B cell (primary cell): ENCODE measurements around the gene RIMBP2. TPM values are rescaled to one million over a fixed set of nuclear protein-coding genes. Genes with fewer than 3 reads are reported as not detected.

Source experiments
- ATAC-seq: fragments of 200-7000 bp; cut with Tn5 transposase; one replicate; pipeline ENCODE4 v1.10.0; 2021; ENCODE audit warnings: low read depth, mild to moderate bottlenecking, moderate number of reproducible peaks, moderate library complexity
- CTCF ChIA-PET: fragments of 350-600 bp; sonication (Branson Sonifier 250); formaldehyde crosslinking; loops from one replicate; lab custom pipeline; 2021; ENCODE audit warnings: antibody characterized with exemption, inconsistent platforms; lab: Charles Lee
- POLR2A ChIA-PET: fragments of 350-600 bp; sonication (Branson Sonifier 250); formaldehyde crosslinking; loops from one replicate; lab custom pipeline; 2021; ENCODE audit warnings: antibody characterized with exemption; lab: Charles Lee
- DNase-seq: peaks from one replicate; pipeline ENCODE4 v3.0.0; 2013
- H2AFZ ChIP-seq: 2 replicates; pipeline ENCODE4 v1.6.1; 2012; ENCODE audit warnings: mild to moderate bottlenecking, low read depth, low read length; ENCODE audit not compliant: insufficient read depth, poor library complexity, severe bottlenecking
- H3K27ac ChIP-seq, 2 donors: 1 replicate in 1 of 2; 2 replicates in 1 of 2; pipeline ENCODE4 v1.5.1; 2012 to 2013; ENCODE audit warnings: low read length in 2 of 2, mild to moderate bottlenecking in 2 of 2, moderate library complexity in 1 of 2
- H3K27me3 ChIP-seq, 4 experiments: fragments of 200-600 bp in 1 of 4; sonication (generic) in 1 of 4; replicated peaks in 1 of 4; 1 replicate in 2 of 4; 2 replicates in 2 of 4; pipeline versions ENCODE4 v1.6.1 to v1.7.0; 2013 to 2016; ENCODE audit warnings: low read length in 3 of 4, mild to moderate bottlenecking in 2 of 4, mixed read lengths in 1 of 4, moderate library complexity in 1 of 4; ENCODE audit not compliant: insufficient read depth in 4 of 4, control insufficient read depth in 3 of 4; ENCODE audit errors: control extremely low read depth in 1 of 4
- H3K36me3 ChIP-seq, 2 experiments: replicated peaks in 1 of 2; 1 replicate in 1 of 2; 2 replicates in 1 of 2; pipeline versions ENCODE4 v1.6.1 to v1.7.1; 2013; ENCODE audit warnings: low read length in 1 of 2; ENCODE audit not compliant: insufficient read depth in 2 of 2, control insufficient read depth in 1 of 2; ENCODE audit errors: control extremely low read depth in 1 of 2, extremely low read depth in 1 of 2
- H3K4me1 ChIP-seq, 2 donors: fragments of 200-600 bp in 1 of 2; sonication (generic) in 1 of 2; 1 replicate in 1 of 2; 2 replicates in 1 of 2; pipeline versions ENCODE4 v1.5.1 to v1.6.1; 2013 to 2017; ENCODE audit warnings: low read length in 2 of 2; ENCODE audit not compliant: control insufficient read depth in 2 of 2, insufficient read depth in 2 of 2
- H3K4me2 ChIP-seq: replicated peaks from 2 replicates; pipeline ENCODE3; 2012; ENCODE audit warnings: mild to moderate bottlenecking, low read depth, low read length; ENCODE audit not compliant: poor library complexity, severe bottlenecking
- H3K4me3 ChIP-seq, 5 experiments: fragments of 200-600 bp in 1 of 5; sonication (generic) in 1 of 5; 1 replicate in 3 of 5; 2 replicates in 2 of 5; pipeline versions ENCODE4 v1.5.1 to v1.7.0; 2011 to 2016; ENCODE audit warnings: low read length in 4 of 5, mild to moderate bottlenecking in 4 of 5, low read depth in 2 of 5, control low read depth in 1 of 5, moderate library complexity in 1 of 5; ENCODE audit not compliant: insufficient read depth in 1 of 5; ENCODE audit errors: control extremely low read depth in 1 of 5, extremely low read depth in 1 of 5
- H3K79me2 ChIP-seq: fragments of 200-600 bp; sonication (generic); one replicate; pipeline ENCODE4 v1.6.0; 2016; ENCODE audit warnings: low read length; ENCODE audit not compliant: control insufficient read depth, insufficient read depth
- H3K9ac ChIP-seq: fragments of 200-600 bp; sonication (generic); 2 replicates; pipeline ENCODE4 v1.6.1; 2017; ENCODE audit warnings: mild to moderate bottlenecking, low read length, moderate library complexity
- H3K9me3 ChIP-seq, 3 donors: one replicate each; pipeline versions ENCODE4 v1.6.1 to v1.7.1; 2013; ENCODE audit warnings: low read length in 2 of 3; ENCODE audit not compliant: control insufficient read depth in 2 of 3, insufficient read depth in 1 of 3; ENCODE audit errors: control extremely low read depth in 1 of 3
- H4K20me1 ChIP-seq: 2 replicates; pipeline ENCODE4 v1.6.0; 2012; ENCODE audit warnings: mild to moderate bottlenecking, low read length; ENCODE audit not compliant: insufficient read depth, control insufficient read depth, poor library complexity, severe bottlenecking
- H3K27ac Mint-ChIP-seq: one replicate; pipeline ENCODE4 v1.8.0; 2021; ENCODE audit warnings: mixed read lengths
- H3K27me3 Mint-ChIP-seq: one replicate; pipeline ENCODE4 v1.8.0; 2021; ENCODE audit warnings: mixed read lengths
- H3K4me1 Mint-ChIP-seq: one replicate; pipeline ENCODE4 v1.8.0; 2021; ENCODE audit warnings: mixed read lengths
- H3K4me3 Mint-ChIP-seq: one replicate; pipeline ENCODE4 v1.8.0; 2021; ENCODE audit warnings: mixed read lengths
- H3K9me3 Mint-ChIP-seq: one replicate; pipeline ENCODE4 v1.8.0; 2022; ENCODE audit warnings: mixed read lengths; ENCODE audit not compliant: insufficient read depth
- EZH2 ChIP-seq: IDR thresholded peaks from 2 replicates; pipeline ENCODE4 v1.6.1; 2012; ENCODE audit warnings: borderline replicate concordance, low read depth, mild to moderate bottlenecking, moderate library complexity, low read length; ENCODE audit not compliant: insufficient read depth, poor library complexity, severe bottlenecking
- WGBS: methylation state at CpG from one replicate; pipeline ENCODE4 v1.1.5; 2013; ENCODE audit warnings: missing lambda C conversion rate; ENCODE audit not compliant: insufficient coverage; 5-methylcytosine and 5-hydroxymethylcytosine counted together
- intact Hi-C: fragments of 100-400 bp; cut with micrococcal nuclease; formaldehyde crosslinking; loops from one replicate; pipeline ENCODE4 v1.10.0; 2022
- polyA plus RNA-seq: library from polyadenylated mRNA; depleted of rRNA; stranded (reverse); fragments of >200 nt; gene quantifications from 2 replicates; pipeline ENCODE4 v1.2.3, GENCODE V29; 2012
- total RNA-seq, 2 donors: library from RNA; stranded (reverse); fragments of 120-200 nt in 1 of 2; gene quantifications; 1 replicate in 1 of 2; 2 replicates in 1 of 2; pipeline versions ENCODE4 v1.2.3 to v1.2.4, GENCODE V29; 2013 to 2022
- TF ChIP-seq, protein P1 (sequence below): fragments of 200-600 bp; IDR thresholded peaks from one replicate; pipeline ENCODE4 v1.8.0; 2022; ENCODE audit warnings: antibody characterized with exemption, mild to moderate bottlenecking

The RIMBP2 gene
- total and polyA plus RNA-seq, 2 donors (not counting 1 experiment from before 2014, with no cell fraction given), result not detected

DNA sequence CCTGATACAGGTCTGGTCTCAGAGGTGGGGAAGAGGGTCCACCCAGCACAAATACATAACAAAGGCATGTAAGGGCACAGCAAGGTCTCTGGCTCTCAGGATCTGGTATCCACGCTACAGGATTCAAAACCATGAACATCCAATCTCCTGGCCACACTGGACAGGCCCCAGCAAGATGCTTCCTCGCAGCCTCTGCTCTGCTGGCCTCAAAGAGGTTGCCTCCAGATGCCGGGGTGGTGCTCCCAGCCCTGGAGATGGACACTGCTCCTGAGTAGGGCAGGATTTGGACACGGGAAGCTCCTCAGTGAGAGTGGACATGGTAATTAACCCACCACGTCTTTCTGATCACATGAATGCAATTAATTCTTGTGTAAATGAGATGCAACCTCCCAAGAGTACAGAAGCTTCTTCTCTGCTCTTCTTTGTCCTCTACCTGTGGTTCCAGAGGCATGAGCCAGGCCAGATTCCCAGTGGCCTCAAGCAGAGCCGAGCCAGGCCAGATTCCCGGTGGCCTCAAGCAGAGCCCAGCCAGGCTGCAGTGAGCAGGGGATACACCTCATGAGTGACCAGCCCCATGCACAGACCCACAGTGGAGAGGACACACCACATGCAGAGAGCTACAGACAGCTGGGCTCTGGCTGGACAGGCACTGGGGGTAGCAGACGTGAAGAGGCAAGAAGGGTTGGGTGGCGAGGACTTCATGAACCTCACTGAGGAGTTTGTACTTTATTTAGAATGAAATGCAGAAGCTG lies 192.1 kb downstream of the RIMBP2 start:
- Mint-ChIP-seq H3K9me3 (peaks cover 2% of the 10 kb centered on the region), H3K27ac (no peak overlapping the region), H3K4me1 (no peaks in the 10 kb centered on the region), H3K27me3 (peaks cover 4% of the 10 kb centered on the region), H3K4me3 (no peak overlapping the region)
- no peaks in the 10 kb centered on the region for H3K79me2 ChIP-seq
- 73% methylated on average over 7 of the region's 9 CpGs for WGBS
- POLR2A ChIA-PET, result no interaction called here
- no peak overlapping the region for H3K4me3 ChIP-seq
- H3K9ac ChIP-seq, result no peak overlapping the region
- H3K9me3 ChIP-seq, result peaks cover 0 to 11% (median 0%) of the 10 kb centered on the region in 3 donors
- TF ChIP-seq, protein P1, sequence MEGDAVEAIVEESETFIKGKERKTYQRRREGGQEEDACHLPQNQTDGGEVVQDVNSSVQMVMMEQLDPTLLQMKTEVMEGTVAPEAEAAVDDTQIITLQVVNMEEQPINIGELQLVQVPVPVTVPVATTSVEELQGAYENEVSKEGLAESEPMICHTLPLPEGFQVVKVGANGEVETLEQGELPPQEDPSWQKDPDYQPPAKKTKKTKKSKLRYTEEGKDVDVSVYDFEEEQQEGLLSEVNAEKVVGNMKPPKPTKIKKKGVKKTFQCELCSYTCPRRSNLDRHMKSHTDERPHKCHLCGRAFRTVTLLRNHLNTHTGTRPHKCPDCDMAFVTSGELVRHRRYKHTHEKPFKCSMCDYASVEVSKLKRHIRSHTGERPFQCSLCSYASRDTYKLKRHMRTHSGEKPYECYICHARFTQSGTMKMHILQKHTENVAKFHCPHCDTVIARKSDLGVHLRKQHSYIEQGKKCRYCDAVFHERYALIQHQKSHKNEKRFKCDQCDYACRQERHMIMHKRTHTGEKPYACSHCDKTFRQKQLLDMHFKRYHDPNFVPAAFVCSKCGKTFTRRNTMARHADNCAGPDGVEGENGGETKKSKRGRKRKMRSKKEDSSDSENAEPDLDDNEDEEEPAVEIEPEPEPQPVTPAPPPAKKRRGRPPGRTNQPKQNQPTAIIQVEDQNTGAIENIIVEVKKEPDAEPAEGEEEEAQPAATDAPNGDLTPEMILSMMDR, result no peak
- TF ChIP-seq EZH2, result no peak
- intact Hi-C loops, result no loop called here
- DNase-seq (no peak), ATAC-seq (no peak)
- H3K4me2 ChIP-seq, result no peak overlapping the region
- H3K4me1 ChIP-seq, result no peaks in the 10 kb centered on the region
- no peaks in the 10 kb centered on the region for H4K20me1 ChIP-seq
- CTCF ChIA-PET, result no interaction called here
- H3K27ac ChIP-seq, result no peak overlapping the region
- H2AFZ ChIP-seq, result no peak overlapping the region
- no peaks in the 10 kb centered on the region for H3K36me3 ChIP-seq
- no peaks in the 10 kb centered on the region for H3K27me3 ChIP-seq

DNA sequence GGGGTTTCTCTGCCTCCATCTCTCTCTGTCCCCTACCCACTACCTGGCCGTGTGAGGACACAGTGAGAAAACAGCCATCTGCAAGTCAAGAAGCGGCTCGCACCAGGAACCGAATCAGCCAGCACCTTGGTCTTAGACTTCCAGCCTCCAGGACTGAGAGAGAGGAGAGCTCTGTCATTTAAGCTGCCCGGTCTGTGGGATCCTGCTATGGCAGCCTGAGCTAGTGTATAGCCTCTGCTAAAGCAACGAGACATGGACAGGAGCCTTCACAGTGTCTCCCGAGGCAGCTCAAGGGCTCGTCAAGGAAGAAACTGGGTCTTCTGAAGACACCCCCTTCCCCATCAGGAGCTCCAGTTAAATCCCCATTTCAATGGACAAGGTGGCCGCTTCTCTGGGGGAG lies 192.9 kb downstream of the RIMBP2 start:
- intact Hi-C loops, result no loop called here
- whole genome bisulfite sequencing, result 86% methylated on average over 8 of the region's 9 CpGs
- Mint-ChIP-seq H3K27me3 (peaks cover 4% of the 10 kb centered on the region), H3K9me3 (peaks cover 2% of the 10 kb centered on the region), H3K4me3 (no peak overlapping the region), H3K4me1 (no peaks in the 10 kb centered on the region), H3K27ac (no peak overlapping the region)
- H4K20me1 ChIP-seq, result no peaks in the 10 kb centered on the region
- H3K9me3 ChIP-seq, result peaks cover 0 to 11% (median 0%) of the 10 kb centered on the region in 3 donors
- no peak overlapping the region for H2AFZ ChIP-seq
- TF ChIP-seq, protein P1, result no peak
- TF ChIP-seq EZH2, result no peak
- ATAC-seq (no peak), DNase-seq (no peak)
- H3K4me1 ChIP-seq, result no peaks in the 10 kb centered on the region
- H3K27me3 ChIP-seq, result no peaks in the 10 kb centered on the region
- no peaks in the 10 kb centered on the region for H3K79me2 ChIP-seq
- CTCF ChIA-PET, result no interaction called here
- H3K27ac ChIP-seq, result no peak overlapping the region
- H3K9ac ChIP-seq, result no peak overlapping the region
- no peak overlapping the region for H3K4me3 ChIP-seq
- no peak overlapping the region for H3K4me2 ChIP-seq
- POLR2A ChIA-PET, result no interaction called here
- no peaks in the 10 kb centered on the region for H3K36me3 ChIP-seq
